Mammary epithelial cell (primary cell): ENCODE measurements around the gene ORAI2.
"Not testable (repeated sequence)": the region's sequence is repeated elsewhere in the genome, so short reads cannot be mapped to it uniquely, and the experiment has no call there.

Experiments
- CTCF ChIP-seq, 2 donors: IDR thresholded peaks in 1 of 2; conservative IDR thresholded peaks in 1 of 2; 2 replicates each; pipeline ENCODE4 v1.5.1; 2011 to 2012; ENCODE audit warnings: inconsistent platforms in 2 of 2, low read length in 2 of 2, mild to moderate bottlenecking in 2 of 2, control low read depth in 1 of 2, low read depth in 1 of 2; ENCODE audit not compliant: insufficient read depth in 1 of 2; ENCODE audit errors: extremely low read depth in 1 of 2
- EZH2 ChIP-seq: IDR thresholded peaks from 2 replicates; pipeline ENCODE4 v1.6.1; 2012; ENCODE audit warnings: low read length, inconsistent platforms, borderline replicate concordance

- not testable (repeated sequence) for TF ChIP-seq CTCF (conservative IDR thresholded peaks at IDR 0.05 in 1 of 2, IDR thresholded peaks at IDR 0.05 in 1 of 2; ENCODE audit: extremely low read depth in 1 of 2, insufficient read depth in 1 of 2, low read depth in 1 of 2, low read length in 2 of 2); EZH2
Measured at GRCh38 chr7:102481962-102482361, 48.6 kb downstream of the ORAI2 start.
